Stimulated activated CD8-positive, alpha-beta memory T cell treated with anti-CD3 and anti-CD28 coated beads, Interleukin-12 subunit alpha, Interleukin-12 subunit beta, amount 100 ng/mL, for 1 hour (primary cell): ENCODE results near the gene ECM1.
A peak's percentile ranks its signal among the peaks of the same experiment; 100 is the strongest.

ENCODE experiments used
- DNase-seq: peaks from one replicate; pipeline ENCODE4 v3.0.0-alpha.2; 2020; ENCODE audit warnings: low read depth

The ECM1 gene

GRCh38 chr1:150507912-150508864, at the start of gene ECM1:
TSS of gene ECM1 (plus strand) at chr1:150508109. CDS start at chr1:150508210, 101 bp downstream.
- DNase-seq, result no peak

- peak; percentile 51 for DNase-seq
Measured at GRCh38 chr1:150464422-150464826, 43.5 kb upstream of the ECM1 start.

- no peak for DNase-seq
Measured at GRCh38 chr1:150466964-150467363, 40.9 kb upstream of the ECM1 start.

- no peak for DNase-seq
Measured at GRCh38 chr1:150469291-150469690, 38.6 kb upstream of the ECM1 start.

GRCh38 chr1:150472601-150473200, 35.2 kb upstream of the ECM1 start:
- no peak for DNase-seq

- DNase-seq, result no peak
Measured at GRCh38 chr1:150473659-150474058, 34.2 kb upstream of the ECM1 start.

GRCh38 chr1:150474869-150475268, 33.0 kb upstream of the ECM1 start:
- no peak for DNase-seq

- no peak for DNase-seq
Measured at GRCh38 chr1:150476754-150477153, 31.2 kb upstream of the ECM1 start.

GRCh38 chr1:150477320-150477719, 30.6 kb upstream of the ECM1 start:
- no peak for DNase-seq

GRCh38 chr1:150477733-150478132, 30.2 kb upstream of the ECM1 start:
- no peak for DNase-seq

- no peak for DNase-seq
Measured at GRCh38 chr1:150479370-150479769, 28.5 kb upstream of the ECM1 start.

- DNase-seq, result no peak
Measured at GRCh38 chr1:150479927-150480352, 28.0 kb upstream of the ECM1 start.

- no peak for DNase-seq
Measured at GRCh38 chr1:150484431-150484830, 23.5 kb upstream of the ECM1 start.

GRCh38 chr1:150484861-150485260, 23.0 kb upstream of the ECM1 start:
- DNase-seq, result no peak

- DNase-seq, result peak; percentile 88
Measured at GRCh38 chr1:150486966-150487762, 20.7 kb upstream of the ECM1 start, which contains the start of gene TARS2. TSS of gene TARS2 (plus strand) at chr1:150487419. CDS start at chr1:150487451, 32 bp downstream.

- DNase-seq, result no peak
Measured at GRCh38 chr1:150487763-150488115, 20.2 kb upstream of the ECM1 start.

GRCh38 chr1:150493175-150493574, 14.7 kb upstream of the ECM1 start:
- no peak for DNase-seq

- no peak for DNase-seq
Measured at GRCh38 chr1:150498342-150498741, 9.6 kb upstream of the ECM1 start.

GRCh38 chr1:150505431-150505830, 2.5 kb upstream of the ECM1 start:
- DNase-seq, result no peak

GRCh38 chr1:150508982-150509381, 1.1 kb downstream of the ECM1 start:
- DNase-seq, result no peak

- no peak for DNase-seq
Measured at GRCh38 chr1:150511551-150511950, 3.6 kb downstream of the ECM1 start.

- DNase-seq, result no peak
Measured at GRCh38 chr1:150511985-150512660, 4.2 kb downstream of the ECM1 start.
